GM12801 (cell line): ENCODE data around the gene TLN1.

Experiments
- TF ChIP-seq, protein P1 (sequence below): IDR thresholded peaks from one replicate; pipeline ENCODE4 v1.5.1; 2011; ENCODE audit warnings: control low read depth; ENCODE audit not compliant: insufficient read length; ENCODE audit errors: extremely low read depth

Gene TLN1

DNA sequence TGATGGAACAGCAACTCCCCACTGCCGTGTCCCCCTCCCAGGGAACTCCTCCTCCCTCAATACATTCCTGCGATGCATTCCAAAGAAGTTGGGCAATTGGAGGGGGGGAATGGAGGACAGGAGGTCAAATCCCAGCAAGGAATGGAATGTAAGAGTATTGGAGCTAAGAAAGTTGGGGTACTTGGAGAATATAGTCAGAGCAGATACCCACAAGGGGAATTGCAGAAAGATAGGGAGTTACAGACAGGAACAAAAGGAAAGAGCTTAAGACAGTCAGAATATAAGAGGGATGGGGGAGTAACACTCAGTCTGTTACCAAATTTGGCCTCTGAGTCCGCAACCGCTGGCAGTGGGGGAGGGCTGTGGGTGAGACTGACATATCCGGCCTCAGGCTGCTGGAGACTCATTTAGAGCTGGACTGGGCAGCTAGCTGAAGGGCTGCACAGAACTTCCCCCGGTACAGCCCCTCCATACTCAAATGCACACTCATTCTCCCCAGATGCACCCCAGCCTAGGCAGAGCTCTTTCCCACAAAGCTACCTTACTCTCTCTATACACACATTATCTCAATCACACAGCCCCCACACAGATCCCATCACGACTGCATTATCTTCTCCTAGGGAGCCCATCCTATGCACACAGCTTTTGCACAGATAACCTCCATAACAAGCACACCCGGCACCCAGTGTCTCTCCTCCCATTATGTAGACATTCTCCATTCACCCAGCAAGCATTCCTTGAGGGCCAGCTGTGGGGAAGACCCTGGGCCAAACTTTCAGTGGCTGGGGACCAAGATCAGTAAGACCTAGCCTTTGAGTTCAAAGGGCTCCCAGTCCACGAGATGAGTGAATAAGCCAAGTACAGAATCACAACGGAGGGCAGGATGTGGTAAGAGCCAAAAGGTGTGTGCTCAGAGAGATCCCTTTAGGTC is 3.7 kb downstream of the TLN1 start:
- TF ChIP-seq, protein P1, sequence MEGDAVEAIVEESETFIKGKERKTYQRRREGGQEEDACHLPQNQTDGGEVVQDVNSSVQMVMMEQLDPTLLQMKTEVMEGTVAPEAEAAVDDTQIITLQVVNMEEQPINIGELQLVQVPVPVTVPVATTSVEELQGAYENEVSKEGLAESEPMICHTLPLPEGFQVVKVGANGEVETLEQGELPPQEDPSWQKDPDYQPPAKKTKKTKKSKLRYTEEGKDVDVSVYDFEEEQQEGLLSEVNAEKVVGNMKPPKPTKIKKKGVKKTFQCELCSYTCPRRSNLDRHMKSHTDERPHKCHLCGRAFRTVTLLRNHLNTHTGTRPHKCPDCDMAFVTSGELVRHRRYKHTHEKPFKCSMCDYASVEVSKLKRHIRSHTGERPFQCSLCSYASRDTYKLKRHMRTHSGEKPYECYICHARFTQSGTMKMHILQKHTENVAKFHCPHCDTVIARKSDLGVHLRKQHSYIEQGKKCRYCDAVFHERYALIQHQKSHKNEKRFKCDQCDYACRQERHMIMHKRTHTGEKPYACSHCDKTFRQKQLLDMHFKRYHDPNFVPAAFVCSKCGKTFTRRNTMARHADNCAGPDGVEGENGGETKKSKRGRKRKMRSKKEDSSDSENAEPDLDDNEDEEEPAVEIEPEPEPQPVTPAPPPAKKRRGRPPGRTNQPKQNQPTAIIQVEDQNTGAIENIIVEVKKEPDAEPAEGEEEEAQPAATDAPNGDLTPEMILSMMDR, result no peak

DNA sequence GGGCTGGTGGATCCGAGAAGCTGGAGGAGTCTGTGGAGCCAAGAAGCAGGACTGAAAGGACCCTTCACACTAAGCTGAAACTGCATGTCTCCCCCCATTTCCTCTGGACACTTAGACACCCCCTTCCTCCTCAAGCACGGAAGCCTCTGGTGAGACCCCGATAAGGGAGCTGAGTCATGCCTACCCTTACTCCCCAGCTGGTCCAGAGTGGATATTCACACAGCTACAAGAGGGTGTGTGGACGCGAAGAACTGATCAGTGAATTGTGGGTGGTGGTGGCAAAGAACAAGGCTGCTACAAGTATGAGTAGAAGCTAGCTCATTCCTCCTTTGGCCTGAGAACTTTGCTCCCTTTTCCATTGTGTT is 4.3 kb downstream of the TLN1 start:
- TF ChIP-seq, protein P1, result no peak

DNA sequence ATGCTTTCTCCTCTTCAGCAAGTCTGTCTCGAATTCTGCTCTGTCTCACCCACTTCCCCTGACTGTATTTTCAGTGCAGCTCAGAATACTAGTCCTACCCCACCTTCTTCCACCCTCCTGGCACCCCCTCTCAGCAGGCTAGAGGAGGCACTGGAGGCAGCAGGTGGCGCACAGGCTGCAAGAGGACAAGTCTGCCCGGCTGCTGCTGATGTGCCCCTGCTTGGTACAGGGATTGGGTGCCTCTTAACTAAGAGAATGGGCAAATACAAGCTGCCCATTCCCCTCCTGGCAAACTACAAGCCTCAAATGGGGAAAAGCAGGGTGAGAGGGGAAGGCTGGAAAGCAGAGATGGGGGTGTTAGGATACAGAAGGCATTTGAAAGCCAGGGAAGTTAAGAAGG is 5.1 kb downstream of the TLN1 start:
- TF ChIP-seq, protein P1, result no peak

DNA sequence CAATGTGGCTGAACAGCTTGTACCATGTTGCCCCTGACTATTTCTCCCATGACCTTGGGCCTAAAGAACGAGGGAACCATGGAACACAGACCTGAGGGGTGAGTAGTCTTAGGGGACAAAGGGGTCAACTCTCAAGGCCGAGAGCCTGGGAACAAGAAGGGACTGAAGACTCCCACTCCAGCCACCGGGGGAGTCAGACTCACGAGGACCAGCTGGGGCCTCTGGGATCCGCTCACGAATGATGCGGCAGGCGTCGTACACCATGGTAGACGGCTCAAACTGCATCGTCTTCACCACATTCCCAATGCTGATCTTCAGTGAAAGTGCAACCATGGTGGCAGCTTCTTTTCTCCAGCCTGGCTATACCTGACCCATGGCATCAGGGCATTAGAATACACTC is 6.6 kb downstream of the TLN1 start:
- TF ChIP-seq, protein P1, result no peak

DNA sequence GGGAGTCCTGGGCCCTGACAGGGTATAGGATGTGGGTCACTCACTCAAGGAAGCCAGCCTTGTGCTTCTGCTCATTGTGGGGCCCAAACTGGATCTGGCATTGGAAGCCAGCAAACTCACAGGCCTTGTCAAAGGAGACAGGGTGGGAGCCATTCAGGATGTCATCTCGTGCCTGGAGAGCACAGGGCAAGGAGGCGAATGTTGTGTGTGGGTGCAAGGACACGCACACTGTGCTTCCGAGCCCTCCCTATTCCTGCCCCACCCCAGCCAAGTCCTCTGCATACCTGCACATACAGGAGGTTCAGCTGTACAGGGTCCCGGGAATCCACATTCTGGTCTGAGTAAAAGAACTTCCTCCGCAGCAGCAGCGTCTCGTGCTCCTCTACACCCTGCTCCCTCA is 8.1 kb downstream of the TLN1 start:
- TF ChIP-seq, protein P1, result no peak

DNA sequence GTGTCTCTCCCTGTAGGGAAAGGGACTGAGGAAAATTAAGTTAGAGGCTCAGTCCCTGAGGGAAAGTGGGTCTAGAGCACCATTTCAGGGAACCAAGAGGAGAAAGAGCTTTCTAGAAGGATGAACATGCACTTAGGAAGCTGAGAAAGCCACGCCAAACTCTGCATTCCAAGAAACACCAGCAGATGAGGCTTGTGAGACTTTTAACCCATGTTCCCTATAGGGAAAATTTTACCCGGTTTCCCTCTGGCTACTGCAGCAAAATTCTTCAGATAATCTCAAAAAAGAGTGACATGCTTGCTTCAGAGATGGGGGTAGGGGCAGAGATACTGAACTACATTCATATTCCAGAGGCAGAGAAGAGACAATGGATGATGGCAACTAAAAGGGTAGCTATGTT is 8.6 kb downstream of the TLN1 start:
- TF ChIP-seq, protein P1, result no peak

DNA sequence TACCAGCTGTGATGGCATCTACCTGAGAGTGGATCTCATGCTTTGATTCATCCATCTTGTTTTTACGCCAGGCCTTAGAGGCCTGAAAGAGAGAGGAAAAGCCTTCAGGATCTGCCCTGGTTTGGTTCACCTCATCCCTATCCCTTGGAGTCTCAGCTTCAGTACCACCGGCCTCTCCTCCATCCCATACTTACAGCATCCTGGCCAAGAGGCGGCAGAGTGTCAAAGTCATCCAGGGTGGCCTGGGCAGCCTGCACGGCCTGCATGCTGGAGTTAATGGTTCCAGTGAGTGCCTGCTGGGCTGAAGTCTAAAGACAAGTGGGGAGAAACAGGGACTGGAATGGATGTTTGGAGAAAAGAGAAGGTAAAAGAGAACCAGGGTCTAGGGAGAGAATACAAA is 12.4 kb downstream of the TLN1 start:
- TF ChIP-seq, protein P1, result no peak
